GM21786 (cell line): ENCODE results near the gene MRPL17.

Source experiments
- ATAC-seq: cut with Tn5 transposase; IDR thresholded peaks from one replicate; pipeline ENCODE4 v1.9.1; 2021; ENCODE audit not compliant: unreplicated experiment

MRPL17 gene

DNA sequence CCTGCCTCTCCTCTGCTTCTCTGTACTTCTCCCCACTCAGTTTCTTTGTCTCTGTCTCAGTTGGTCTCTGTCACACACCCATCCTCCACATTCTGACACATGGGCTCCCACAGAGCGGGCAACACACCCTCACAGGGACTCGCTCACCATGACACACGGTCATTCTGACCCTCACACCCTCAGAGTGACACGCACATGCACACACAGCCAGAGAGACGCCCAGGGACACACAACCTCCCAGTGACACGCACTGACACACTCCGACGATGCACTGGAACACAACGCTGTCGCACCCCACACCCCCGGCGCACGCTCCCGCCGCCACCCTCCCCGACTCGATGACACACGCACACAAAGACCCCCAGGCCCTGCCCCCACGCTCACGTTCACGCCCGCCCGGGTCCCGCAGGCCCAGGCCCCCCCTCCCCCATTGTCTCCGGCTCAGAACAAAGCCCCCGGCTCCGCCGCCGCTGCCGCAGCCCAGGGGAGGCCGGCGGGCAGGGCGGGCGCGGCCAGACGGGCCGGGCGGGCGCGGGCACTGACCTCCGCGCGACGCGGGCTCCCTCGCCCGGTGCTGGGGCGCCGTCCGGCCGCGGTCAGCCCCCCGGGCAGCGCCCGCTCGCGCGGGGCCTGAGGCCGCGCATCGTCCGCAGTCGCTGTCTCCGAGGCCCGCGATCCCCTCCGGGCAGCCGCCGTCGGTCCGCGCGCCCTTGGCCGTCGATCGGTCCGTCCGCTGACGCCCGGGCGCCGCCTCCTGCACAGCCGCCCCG lies 27.9 kb downstream of the MRPL17 start:
- ATAC-seq: no peak

DNA sequence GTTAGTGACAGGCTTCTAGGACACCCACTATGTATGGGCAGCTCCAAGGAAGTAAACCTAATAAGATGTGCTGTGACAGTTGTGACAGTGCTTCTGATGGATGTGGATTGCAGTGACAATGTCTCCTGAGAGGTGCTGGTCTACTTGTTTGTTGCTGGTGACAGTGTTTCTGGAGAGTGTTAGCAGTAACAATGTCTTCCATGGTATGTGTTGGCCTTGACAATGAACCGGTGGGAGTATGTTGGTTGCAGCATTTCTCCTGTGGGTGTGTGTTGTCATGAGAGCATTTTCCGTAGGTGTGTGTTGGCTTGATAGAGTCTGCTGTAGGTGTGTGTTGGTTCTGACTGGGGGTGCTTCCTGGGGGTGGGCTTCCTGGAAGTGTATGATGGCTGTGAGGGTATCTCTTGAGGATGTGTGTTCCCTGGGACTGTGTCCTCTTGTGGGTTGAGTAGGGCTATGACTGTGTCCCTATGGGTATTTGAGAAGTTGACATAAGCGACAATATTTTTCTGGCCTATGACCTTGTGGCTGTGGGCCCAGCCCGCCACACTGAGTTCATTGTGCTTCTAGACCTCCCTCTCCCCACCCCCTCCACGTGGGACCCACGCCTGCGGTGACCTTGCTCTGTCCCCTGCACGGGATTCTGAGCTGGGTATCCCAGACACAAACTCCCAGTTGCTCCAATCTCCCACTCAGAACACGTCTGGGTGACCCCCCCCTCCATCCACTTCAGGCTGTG lies 28.7 kb downstream of the MRPL17 start:
- no peak for ATAC-seq

DNA sequence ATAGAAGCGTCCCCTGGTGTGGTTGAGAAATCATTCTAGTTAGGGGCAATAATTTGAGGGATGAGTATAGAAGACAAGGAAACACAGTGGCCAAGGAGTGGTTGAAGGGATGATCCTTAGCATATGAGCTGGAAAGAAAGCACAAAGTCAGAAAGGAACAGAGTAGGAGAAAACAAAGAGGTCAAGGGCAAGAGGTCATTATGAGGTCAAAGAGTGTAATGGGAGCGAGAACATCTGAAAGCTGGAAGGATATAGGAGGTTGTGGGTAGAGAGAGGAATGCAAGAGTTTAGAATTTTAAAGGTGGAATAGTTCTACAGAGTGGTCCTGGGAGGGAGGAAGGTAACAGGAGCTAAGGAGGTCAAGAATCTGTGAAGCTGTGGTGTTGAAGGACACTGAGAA lies 29.5 kb downstream of the MRPL17 start:
- ATAC-seq: no peak

DNA sequence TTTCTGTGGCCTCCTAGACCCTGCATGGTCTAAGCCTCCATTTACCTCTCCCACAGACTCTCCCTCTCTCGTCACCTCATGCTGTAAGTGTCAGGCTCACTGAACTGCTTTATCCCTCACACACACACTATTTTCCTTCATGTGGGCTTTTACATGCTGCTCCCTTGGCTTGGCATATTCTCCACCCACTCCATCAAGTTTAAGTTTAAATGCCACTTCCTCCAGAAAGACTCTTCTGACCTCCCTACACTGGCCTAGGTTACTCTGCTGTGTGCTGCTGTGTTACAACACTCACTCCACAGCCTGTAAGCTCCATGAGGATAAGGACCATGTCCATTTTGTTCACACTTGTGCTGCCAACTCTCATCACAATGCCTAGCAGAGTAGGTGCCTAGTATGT lies 30.0 kb downstream of the MRPL17 start:
- no peak for ATAC-seq

DNA sequence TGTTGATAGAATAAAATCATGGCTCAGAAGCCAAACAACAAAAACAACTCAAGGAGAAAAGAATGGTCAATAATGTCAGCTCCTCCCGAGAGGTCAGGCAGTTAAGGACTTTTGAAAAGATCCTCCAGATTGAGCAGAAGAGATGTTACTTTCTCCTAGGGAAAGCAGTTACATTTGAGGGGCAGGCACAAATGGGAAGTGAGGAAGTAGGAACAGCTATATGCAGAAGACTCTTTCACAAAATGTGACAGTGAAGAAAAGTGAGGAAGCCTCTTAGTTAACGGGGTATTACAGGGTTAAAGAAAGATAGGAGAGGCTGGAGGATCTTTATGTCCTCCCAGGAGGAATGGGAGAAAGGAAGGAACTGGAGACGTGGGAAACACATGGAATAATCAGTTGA lies 31.0 kb downstream of the MRPL17 start:
- no peak for ATAC-seq

DNA sequence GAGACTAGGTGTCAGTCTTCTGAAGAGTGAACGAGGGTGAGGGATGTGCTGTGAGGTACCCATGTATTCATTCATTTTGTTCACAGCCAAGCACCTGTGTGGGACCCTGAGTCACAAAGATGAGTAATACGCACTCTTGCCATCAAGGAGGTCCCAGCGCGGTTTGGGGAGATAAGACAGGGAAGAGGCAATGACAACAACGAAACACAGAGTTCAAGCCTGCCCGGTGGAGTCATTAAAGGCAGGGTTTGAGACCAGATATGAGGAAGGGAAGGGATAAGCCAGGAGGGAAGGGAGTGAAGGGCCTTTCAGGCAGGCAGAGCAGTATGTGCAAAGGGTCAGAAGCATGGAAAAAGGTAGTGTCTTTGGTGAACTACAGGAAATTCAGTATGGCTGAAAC lies 32.2 kb downstream of the MRPL17 start:
- no peak for ATAC-seq

DNA sequence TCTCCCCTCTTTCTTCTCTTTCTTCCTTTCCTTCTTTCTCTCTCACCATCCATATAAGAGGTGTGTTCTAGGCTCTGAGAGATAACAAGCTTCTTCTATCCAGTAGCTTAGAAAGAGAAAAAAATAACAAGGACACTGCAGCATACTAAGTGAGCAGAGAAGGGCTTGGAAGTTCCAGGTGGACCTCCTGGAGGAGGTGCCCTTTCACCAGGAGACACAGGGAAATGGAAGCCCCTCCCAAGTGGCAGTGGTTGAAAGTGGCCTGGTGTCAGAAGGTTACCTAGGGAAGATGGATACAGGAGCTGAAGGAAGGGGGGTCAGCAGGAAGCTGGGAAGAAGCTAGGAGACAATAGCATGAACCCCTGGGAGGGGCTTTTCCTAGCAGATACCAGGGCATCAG lies 33.0 kb downstream of the MRPL17 start:
- ATAC-seq: no peak

DNA sequence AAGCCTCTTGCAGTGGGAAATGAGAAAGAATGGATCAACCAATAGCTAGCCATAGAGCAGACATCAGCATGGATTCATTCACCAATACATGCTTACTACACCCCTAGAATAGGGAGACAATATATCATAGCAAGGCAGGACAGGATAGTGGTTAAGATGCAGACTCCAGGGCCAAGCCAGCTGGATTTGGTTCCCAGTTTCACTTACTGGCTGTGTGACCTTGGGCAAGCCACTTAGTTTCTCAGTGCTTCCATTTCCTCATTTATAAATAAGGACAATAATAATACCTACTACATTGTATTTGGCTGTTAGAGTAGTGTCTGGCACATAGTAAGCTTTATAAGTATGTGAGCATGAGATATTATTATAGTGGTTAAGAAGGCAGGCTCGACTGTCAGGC lies 34.6 kb downstream of the MRPL17 start:
- no peak for ATAC-seq

DNA sequence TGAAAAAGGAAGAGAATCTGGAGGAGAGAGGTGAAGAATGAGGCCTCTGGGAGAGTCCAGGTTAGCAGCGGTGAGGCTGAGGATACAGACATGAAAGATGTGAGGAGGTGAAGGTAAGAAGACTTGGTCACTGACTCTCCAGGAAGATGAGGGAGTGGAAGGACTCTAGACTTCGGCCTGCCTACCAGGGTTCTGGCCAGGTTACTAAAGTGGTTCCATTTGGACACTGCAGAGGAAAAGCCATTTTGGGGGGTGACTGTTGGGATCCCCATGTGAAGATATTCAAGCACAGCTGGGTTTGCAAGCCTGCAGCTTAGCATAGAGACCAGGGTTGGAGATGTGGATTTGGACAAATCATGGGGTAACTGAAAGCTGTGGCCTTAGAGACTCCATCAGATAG lies 35.3 kb downstream of the MRPL17 start:
- ATAC-seq: no peak

DNA sequence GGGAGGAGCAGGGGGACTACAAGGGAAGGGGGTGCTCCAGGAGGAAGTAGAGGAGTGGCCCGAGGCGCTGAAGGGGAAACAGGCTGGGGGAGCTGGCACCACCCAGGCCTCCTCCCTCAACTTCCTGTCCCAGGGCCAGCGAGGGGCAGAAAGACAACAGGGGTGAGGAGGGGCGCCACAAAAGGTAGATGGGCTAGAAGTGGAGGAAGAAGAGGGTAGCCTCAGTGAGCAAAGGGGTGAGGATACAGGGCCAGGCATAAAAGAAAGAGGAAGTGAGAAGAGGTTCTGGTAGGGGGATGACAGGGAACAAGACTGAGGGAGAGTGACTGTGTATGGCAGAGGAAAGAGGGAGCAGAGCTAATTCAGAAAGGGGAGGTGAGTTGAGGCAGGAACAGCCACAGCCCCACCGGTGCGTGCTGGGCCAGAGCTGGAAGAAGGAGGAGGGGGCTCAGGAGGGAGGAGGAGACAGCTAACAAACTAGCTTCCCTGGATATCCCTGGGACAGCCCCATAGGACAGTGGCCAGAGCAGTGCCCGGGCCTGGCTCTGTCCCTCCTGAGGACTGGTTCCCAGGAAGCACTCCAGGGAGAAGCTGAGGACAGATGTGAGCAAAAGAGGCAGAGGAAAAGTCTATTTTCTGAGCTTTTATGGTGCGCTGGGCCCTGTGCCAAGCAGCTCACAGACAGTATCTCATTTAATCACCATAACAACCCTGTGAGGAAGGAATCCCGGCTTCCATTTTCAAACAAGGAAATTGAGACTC lies 36.0 kb downstream of the MRPL17 start:
- ATAC-seq: peak; percentile 93

DNA sequence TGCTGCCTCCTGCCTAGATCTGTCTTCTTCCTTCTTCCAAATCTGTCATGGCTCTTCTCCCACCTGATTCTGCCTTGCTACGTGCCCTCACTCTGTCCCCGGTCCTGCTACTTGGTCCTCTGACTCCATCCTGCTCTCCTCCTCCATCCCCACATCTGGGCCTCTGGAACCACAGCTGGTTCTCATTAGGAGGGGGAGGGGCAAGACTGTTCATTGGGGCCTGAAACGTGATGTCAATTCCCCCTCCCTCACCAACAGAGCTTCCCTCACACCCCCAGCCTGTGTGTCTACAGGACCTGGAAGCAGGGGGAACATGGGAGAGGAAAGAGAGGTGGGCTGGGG lies 36.6 kb downstream of the MRPL17 start:
- peak; percentile 8 for ATAC-seq

DNA sequence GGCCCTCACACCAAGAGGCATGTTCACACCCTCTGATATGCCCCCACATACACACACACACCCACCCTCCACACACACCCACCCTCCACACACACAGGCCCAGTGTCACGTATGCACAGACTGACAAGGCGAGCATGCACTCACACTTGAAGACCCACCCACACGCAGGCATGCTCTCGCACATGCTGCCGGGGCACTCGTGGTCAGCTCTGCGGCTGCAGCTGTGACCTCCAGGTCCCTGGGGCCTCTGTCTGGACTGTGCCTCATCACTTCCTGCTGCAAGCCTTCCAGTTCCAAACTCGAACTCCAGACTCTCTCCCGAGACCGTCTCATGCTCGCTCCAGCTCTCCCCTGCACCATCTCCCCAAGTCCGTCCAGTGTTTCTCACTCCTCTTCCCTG lies 37.1 kb downstream of the MRPL17 start:
- ATAC-seq: no peak

DNA sequence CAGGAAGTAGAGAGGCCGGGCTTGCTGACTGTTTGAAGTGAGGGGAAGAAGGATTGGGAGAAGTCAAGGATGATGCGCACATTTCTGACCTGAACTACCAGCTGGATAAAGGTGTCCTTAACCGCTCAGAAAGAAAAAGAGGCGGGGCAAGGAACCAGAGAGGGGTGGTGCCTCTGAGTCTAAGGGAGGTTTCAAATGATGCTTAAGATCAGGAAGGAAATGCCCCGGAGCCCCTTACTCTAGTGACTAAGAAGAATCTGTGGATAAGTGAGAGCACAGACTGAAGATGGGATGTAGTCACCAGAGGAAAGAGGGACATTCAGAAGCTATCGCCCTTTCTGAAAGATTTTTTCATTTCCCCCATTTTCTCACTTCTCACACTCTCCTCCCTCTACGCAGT lies 40.2 kb downstream of the MRPL17 start:
- no peak for ATAC-seq

DNA sequence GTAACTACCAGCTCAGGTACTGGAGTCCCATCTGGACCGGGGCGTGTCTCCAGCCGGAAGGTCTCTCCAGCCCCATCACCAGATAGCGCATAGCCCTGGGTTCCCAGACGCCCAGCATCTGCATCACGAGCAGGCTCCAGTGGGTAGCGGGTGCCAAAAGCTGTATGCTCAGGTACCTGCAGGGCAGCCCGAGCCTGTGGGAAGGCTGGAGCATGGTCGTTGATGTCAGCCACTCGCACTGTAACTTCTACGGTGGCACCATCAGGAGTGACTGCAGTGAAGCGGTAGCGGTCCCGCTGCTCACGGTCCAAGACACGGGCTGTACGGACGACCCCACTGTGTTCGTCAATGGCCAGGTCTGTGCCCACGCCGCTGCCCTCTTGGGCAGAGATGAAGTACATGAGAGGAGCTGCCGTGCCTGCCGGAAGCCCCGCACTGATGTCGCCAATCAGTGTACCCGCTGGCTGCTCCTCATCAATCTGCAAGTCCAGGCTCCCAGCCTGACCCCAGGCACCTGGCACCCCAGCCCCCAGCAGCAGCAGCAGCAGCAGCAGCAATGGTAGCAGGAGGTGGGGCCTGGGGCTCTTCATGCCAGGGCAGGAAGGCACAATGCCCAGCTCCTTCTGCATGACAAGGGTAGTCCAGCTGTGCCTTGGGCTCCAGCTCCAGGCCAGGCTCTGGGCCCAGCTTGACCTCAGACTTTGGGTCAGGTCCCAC lies 42.0 kb downstream of the MRPL17 start:
- no peak for ATAC-seq

DNA sequence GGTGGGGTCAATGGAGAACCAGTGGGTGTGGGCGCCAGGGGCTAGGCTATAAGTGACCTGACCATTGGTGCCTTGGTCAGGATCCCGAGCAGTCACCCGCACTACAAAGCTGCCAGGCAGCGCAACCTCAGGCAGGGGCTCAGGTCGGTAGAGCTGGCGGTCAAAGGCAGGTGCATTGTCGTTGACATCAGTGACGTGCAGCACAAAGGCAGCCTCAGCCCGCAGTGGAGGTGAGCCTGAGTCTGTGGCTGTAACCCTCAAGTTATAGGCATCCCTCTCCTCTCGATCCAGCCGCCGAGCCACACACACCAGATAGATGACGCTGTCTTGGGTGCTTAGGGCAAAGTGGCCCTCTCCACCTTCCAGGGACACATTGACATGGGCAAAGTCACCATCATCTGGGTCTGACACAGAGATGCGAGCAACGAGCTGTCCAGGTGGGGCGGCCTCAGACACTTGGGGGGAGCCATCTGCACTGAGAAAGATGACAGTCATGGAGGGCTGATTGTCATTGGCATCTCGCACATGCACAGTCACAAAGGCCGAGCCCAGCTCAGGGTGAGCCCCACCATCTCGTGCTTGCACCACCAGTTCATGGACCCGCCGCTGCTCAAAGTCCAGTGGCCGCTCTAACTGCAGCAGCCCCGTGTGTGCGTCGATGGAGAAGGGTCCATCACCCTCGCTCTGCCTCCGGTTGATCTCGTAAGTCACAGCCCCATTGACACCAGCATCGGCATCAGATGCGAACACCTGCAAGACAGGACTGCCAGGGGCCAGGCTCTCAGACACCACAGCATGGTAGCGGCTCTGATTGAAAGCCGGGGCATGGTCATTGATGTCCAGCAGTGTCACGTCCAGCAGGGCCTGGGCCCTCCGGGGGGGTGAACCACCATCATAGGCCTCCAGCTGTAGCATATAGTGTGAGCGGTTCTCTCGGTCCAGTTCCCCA lies 42.8 kb downstream of the MRPL17 start:
- ATAC-seq: no peak

DNA sequence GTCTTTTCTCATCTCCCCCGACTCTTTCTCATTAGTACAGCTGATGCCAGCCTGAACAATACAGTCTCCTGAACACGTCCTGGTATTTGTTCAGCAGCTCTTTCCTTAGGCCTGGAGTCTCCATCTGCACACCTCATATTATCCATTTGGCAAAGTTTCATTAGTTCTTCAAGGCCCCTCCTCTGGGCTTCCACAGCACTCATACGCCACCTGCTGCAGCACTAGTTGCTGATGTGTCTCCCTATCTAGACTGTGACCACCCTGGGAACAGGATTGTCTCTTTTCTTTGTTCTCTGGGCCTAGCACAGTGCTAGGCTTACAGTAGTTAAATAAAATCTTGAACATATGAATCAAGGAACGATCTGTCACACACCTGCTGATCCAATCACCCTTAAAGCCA lies 44.7 kb downstream of the MRPL17 start:
- no peak for ATAC-seq

DNA sequence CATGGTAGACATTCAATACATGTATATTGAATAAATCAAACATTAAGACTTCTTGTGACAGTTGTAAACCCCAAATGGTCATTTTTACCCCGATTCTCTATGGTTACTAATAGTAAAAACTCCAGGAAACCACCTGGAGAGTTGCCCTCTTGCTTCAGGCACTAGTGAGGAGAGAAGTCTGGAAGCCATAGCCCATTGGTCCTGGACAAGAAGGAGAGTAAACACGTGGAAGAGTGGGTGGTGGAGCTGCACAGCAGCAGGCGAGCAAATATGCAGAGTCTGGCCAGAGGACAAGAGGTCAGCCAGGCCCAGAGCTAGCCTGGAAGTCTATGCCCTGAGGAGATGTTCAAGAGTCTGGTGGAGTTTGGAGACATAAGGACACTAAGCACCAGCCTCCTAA lies 45.3 kb downstream of the MRPL17 start:
- no peak for ATAC-seq

DNA sequence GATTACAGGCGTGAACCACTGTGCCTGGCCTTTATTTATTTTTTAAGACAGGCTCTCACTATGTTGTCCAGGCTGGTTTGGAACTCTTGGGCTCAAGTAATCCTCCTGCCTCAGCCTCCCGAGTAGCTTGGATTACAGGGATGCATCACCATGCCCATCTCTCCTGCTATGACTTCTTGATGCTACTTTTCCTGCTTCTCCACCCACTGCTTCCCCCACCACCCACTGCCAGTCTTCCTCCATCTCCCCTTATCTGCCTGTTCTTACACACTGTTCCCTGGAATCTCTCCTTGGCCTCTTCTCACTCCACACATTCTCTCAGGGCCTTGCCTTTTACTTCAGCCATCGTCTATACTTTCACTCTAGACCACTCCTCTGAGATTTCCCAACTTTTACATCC lies 46.7 kb downstream of the MRPL17 start:
- ATAC-seq: no peak

DNA sequence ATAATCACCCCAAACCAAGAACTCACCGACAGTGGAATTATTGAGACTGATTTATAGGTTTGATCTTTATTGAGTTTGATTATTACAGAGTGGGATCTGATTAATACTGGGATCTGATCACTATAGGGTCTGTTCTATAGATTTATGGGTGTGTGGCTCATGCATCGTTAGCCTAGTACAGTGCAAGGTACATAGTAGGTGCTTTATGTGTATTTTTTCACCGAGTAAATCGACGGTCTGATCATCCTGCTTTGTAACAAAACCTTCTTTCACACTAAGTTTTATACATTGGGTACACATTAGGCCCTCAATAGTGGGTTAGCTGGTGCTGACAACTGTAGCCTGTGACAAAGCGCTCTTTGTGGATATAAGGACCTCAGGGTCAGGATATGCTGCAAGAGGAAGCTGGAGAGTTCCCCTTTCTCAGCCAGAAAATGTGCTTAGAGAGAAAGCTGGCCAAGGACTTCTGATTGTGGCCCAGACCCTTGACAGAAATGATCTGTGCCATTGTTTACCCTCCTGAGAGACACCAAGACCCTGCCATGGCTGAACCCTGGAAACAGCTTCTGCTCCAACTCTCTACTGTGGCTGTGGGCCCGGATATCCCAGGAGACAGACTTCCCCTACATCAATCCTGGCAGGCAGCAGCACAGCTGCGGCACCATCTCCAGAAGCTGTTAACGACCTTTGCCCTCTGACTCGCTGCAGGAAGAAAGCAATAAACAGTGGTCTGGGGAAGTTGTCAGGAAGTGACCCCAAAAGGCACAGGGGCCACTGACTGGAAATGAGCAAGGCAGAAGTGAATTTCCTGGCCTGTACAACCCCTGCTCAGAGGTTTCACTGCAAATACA lies 47.8 kb downstream of the MRPL17 start:
- no peak for ATAC-seq
